Nephron (organoid): ENCODE measurements around the gene ATRNL1.

ENCODE experiments used
- H3K27ac Mint-ChIP-seq, 3 experiments: 2 replicates each; pipeline ENCODE4 v1.8.0; 2020; ENCODE audit warnings: mixed read lengths in 3 of 3, mild to moderate bottlenecking in 2 of 3, moderate library complexity in 1 of 3
- H3K27me3 Mint-ChIP-seq: 2 replicates; pipeline ENCODE4 v1.8.0; 2021; ENCODE audit warnings: low read depth, mild to moderate bottlenecking, moderate library complexity, mixed read lengths
- H3K36me3 Mint-ChIP-seq: 2 replicates; pipeline ENCODE4 v1.8.0; 2020; ENCODE audit warnings: low read depth, mixed read lengths
- H3K4me1 Mint-ChIP-seq: 2 replicates; pipeline ENCODE4 v1.8.0; 2020; ENCODE audit warnings: mixed read lengths
- H3K4me3 Mint-ChIP-seq, 3 experiments: 2 replicates each; pipeline ENCODE4 v1.8.0; 2020; ENCODE audit warnings: mild to moderate bottlenecking in 3 of 3, mixed read lengths in 3 of 3, moderate library complexity in 2 of 3
- H3K9me3 Mint-ChIP-seq: 2 replicates; pipeline ENCODE4 v1.8.0; 2020; ENCODE audit warnings: mixed read lengths
- TF ChIP-seq, protein P1 (sequence below), 3 experiments: fragments of 200-600 bp; sonication (generic); IDR thresholded peaks; one replicate each; pipeline ENCODE4 v1.5.0; 2021; ENCODE audit warnings: antibody characterized with exemption in 3 of 3; ENCODE audit not compliant: unreplicated experiment in 3 of 3

Gene ATRNL1

DNA sequence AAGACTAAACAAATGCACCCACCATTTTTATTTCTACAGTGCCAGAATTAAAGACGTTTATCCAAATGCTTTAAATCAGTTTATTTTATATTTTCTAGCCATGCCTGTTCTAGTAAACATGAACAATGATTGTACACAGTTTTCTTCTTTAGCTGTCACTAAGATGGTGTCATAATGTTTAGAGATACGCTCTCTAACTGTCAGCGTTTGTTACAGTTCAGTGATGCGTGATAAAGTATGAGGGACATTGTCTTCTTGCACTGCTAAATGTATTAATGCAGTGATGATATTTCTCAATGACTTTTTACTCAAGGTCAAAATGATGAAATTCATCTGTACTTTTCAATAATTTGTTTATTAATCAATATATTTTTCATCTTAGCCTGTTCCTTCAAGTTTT is 513.6 kb downstream of the ATRNL1 start:
- Mint-ChIP-seq H3K27ac (peak overlapping the region in 1 of 3 experiments; percentile 52), H3K4me1 (peaks cover 21% of the 10 kb centered on the region), H3K9me3 (no peaks in the 10 kb centered on the region), H3K4me3 (no peak overlapping the region), H3K36me3 (no peaks in the 10 kb centered on the region), H3K27me3 (no peaks in the 10 kb centered on the region)
- TF ChIP-seq, protein P1, sequence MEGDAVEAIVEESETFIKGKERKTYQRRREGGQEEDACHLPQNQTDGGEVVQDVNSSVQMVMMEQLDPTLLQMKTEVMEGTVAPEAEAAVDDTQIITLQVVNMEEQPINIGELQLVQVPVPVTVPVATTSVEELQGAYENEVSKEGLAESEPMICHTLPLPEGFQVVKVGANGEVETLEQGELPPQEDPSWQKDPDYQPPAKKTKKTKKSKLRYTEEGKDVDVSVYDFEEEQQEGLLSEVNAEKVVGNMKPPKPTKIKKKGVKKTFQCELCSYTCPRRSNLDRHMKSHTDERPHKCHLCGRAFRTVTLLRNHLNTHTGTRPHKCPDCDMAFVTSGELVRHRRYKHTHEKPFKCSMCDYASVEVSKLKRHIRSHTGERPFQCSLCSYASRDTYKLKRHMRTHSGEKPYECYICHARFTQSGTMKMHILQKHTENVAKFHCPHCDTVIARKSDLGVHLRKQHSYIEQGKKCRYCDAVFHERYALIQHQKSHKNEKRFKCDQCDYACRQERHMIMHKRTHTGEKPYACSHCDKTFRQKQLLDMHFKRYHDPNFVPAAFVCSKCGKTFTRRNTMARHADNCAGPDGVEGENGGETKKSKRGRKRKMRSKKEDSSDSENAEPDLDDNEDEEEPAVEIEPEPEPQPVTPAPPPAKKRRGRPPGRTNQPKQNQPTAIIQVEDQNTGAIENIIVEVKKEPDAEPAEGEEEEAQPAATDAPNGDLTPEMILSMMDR (IDR thresholded peaks at IDR 0.05; ENCODE audit: unreplicated experiment in 3 of 3), result no peak

GRCh38 chr10:115624448-115624847 is 531.3 kb downstream of the ATRNL1 start:
- Mint-ChIP-seq H3K4me3 (no peak overlapping the region), H3K27ac (no peak overlapping the region), H3K27me3 (no peaks in the 10 kb centered on the region), H3K9me3 (peaks cover 7% of the 10 kb centered on the region), H3K36me3 (no peaks in the 10 kb centered on the region), H3K4me1 (no peaks in the 10 kb centered on the region)
- TF ChIP-seq, protein P1 (IDR thresholded peaks at IDR 0.05; ENCODE audit: unreplicated experiment in 3 of 3), result no peak

GRCh38 chr10:115628616-115629015 is 535.5 kb downstream of the ATRNL1 start:
- Mint-ChIP-seq H3K27ac (no peak overlapping the region), H3K4me1 (no peaks in the 10 kb centered on the region), H3K36me3 (no peaks in the 10 kb centered on the region), H3K4me3 (no peak overlapping the region), H3K9me3 (peaks cover 3% of the 10 kb centered on the region), H3K27me3 (no peaks in the 10 kb centered on the region)
- TF ChIP-seq, protein P1 (IDR thresholded peaks at IDR 0.05; ENCODE audit: unreplicated experiment in 3 of 3), result no peak

- Mint-ChIP-seq H3K36me3 (no peaks in the 10 kb centered on the region), H3K27ac (no peak overlapping the region), H3K4me1 (no peaks in the 10 kb centered on the region), H3K9me3 (no peaks in the 10 kb centered on the region), H3K27me3 (no peaks in the 10 kb centered on the region), H3K4me3 (no peak overlapping the region)
- TF ChIP-seq, protein P1 (IDR thresholded peaks at IDR 0.05; ENCODE audit: unreplicated experiment in 3 of 3), result no peak
Observed at GRCh38 chr10:115638246-115638645, 545.1 kb downstream of the ATRNL1 start.

DNA sequence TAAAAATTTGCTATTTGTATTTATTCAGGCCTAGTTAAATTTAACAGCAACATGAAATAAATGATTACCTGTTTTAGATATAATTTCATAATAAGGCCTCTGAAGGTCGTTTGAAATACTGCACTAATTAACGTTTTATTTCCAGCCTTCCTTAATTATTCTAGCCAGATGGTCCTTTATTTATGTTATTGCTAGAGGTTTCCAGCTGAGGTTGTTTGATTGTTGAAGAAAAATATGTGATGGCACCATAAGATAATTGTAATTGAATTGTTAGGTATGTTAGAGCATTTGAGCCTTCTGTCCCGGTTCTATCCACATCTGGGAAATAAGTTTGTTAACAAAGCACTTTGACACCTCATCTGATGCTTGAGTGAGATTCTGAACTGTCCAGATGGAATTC is 556.1 kb downstream of the ATRNL1 start:
- Mint-ChIP-seq H3K27ac (no peak overlapping the region), H3K9me3 (no peaks in the 10 kb centered on the region), H3K27me3 (no peaks in the 10 kb centered on the region)

DNA sequence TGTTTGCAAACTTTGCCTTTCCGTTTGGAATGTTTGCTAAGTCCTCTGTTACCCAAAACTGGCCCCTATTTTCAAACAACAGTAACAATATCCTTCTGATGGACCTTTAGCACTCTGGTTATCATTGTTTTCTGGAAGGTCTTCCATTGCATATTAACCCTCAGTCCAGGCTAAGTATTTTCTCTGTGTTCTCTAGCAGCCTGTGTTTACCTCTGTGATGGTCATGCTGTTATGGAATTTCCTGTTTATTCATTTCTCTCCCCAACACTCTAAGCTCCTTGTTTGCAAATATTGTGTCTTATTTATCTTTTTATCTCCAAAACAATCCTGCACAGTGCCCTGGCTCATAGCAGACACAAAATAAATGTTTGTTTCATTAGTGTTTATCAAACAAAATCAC is 560.3 kb downstream of the ATRNL1 start:
- Mint-ChIP-seq H3K27ac (no peak overlapping the region), H3K9me3 (no peaks in the 10 kb centered on the region), H3K27me3 (no peaks in the 10 kb centered on the region), H3K4me3 (no peak overlapping the region), H3K4me1 (no peaks in the 10 kb centered on the region), H3K36me3 (no peaks in the 10 kb centered on the region)
- TF ChIP-seq, protein P1 (IDR thresholded peaks at IDR 0.05; ENCODE audit: unreplicated experiment in 3 of 3), result no peak

More for the DNA sequence above, 556.1 kb downstream of the ATRNL1 start:
- TF ChIP-seq, protein P1 (IDR thresholded peaks at IDR 0.05; ENCODE audit: unreplicated experiment in 3 of 3), result no peak
- Mint-ChIP-seq H3K36me3 (no peaks in the 10 kb centered on the region), H3K4me1 (no peaks in the 10 kb centered on the region), H3K4me3 (no peak overlapping the region)
